ENCODE measurements around the gene ALOX5.
"Not testable (repeated sequence)": the region's sequence is repeated elsewhere in the genome, so short reads cannot be mapped to it uniquely, and the experiment has no call there.

The ALOX5 gene

GRCh38 chr10:45386657-45387056, 12.6 kb downstream of the ALOX5 start:
- H3K4me3 ChIP-seq: peak overlapping the region in 3 of 10 experiments; percentile 11 to 19 (median 14); a peak in 1 of 20 replicates
- peaks cover 0 to 56% (median 8%) of the 10 kb centered on the region in 10 experiments; a peak in 9 of 20 replicates for H3K4me1 ChIP-seq
- no peak overlapping the region for H3K9ac ChIP-seq
- peaks cover 0 to 63% (median 41%) of the 10 kb centered on the region in 11 experiments; a peak in 21 of 22 replicates for H4K20me1 ChIP-seq
- peaks cover 33 to 89% (median 63%) of the 10 kb centered on the region in 11 experiments for H3K9me3 ChIP-seq (replicated peaks in 1 of 11)
- TF ChIP-seq Cebpa-rat (IDR thresholded peaks at IDR 0.05): no peak
- H3K27ac ChIP-seq: no peak overlapping the region
- peaks cover 71 to 96% (median 91%) of the 10 kb centered on the region in 11 experiments for H3K36me3 ChIP-seq
- H3K4me2 ChIP-seq: peak overlapping the region in 1 of 11 experiments; percentile 16; a peak in 1 of 22 replicates
- no peaks in the 10 kb centered on the region for H3K27me3 ChIP-seq

GRCh38 chr10:45387096-45387893, 13.3 kb downstream of the ALOX5 start:
- TF ChIP-seq Cebpa-rat (IDR thresholded peaks at IDR 0.05): no peak
- H3K4me3 ChIP-seq: peak overlapping the region in 4 of 10 experiments; percentile 11 to 21 (median 16); a peak in 2 of 20 replicates
- H3K27ac ChIP-seq: no peak overlapping the region
- H3K4me2 ChIP-seq: peak overlapping the region in 1 of 11 experiments; percentile 16; a peak in 1 of 22 replicates
- H3K9me3 ChIP-seq (replicated peaks in 1 of 11): peaks cover 33 to 93% (median 67%) of the 10 kb centered on the region in 11 experiments
- no peaks in the 10 kb centered on the region for H3K27me3 ChIP-seq
- peaks cover 0 to 50% (median 8%) of the 10 kb centered on the region in 10 experiments; a peak in 9 of 20 replicates for H3K4me1 ChIP-seq
- no peak overlapping the region for H3K9ac ChIP-seq
- H4K20me1 ChIP-seq: peaks cover 0 to 57% (median 35%) of the 10 kb centered on the region in 11 experiments; a peak in 19 of 22 replicates
- H3K36me3 ChIP-seq: peaks cover 67 to 93% (median 89%) of the 10 kb centered on the region in 11 experiments

- peaks cover 0 to 33% (median 12%) of the 10 kb centered on the region in 11 experiments; a peak in 11 of 22 replicates for H4K20me1 ChIP-seq
- H3K36me3 ChIP-seq: peaks cover 47 to 88% (median 72%) of the 10 kb centered on the region in 11 experiments
- not testable (repeated sequence) for H3K4me3 ChIP-seq, H3K9ac ChIP-seq, H3K4me2 ChIP-seq, H3K27ac ChIP-seq, H3K27me3 ChIP-seq
- peaks cover 0 to 26% (median 0%) of the 10 kb centered on the region in 10 experiments; a peak in 5 of 20 replicates for H3K4me1 ChIP-seq
- H3K9me3 ChIP-seq (replicated peaks in 1 of 11): peaks cover 33 to 86% (median 82%) of the 10 kb centered on the region in 11 experiments
Observed at GRCh38 chr10:45389671-45390070, 15.7 kb downstream of the ALOX5 start.

- H3K27me3 ChIP-seq, H3K4me2 ChIP-seq, H3K9ac ChIP-seq, H3K27ac ChIP-seq, H3K4me3 ChIP-seq: not testable (repeated sequence)
- peaks cover 42 to 83% (median 79%) of the 10 kb centered on the region in 11 experiments for H3K9me3 ChIP-seq (replicated peaks in 1 of 11)
- H3K36me3 ChIP-seq: peaks cover 38 to 88% (median 68%) of the 10 kb centered on the region in 11 experiments
- peaks cover 0 to 19% (median 0%) of the 10 kb centered on the region in 10 experiments; a peak in 2 of 20 replicates for H3K4me1 ChIP-seq
- peaks cover 0 to 17% (median 0%) of the 10 kb centered on the region in 11 experiments; a peak in 4 of 22 replicates for H4K20me1 ChIP-seq
Observed at GRCh38 chr10:45391636-45392035, 17.6 kb downstream of the ALOX5 start.

- Histone ChIP-seq H3K36me3 (peaks cover 42 to 88% (median 70%) of the 10 kb centered on the region in 11 experiments; a peak in 21 of 22 replicates), H3K9me3 (replicated peaks in 1 of 11) (peaks cover 9 to 84% (median 72%) of the 10 kb centered on the region in 11 experiments; a peak in 20 of 22 replicates), H3K4me3 (0 out of 20 replicates have a peak overlapping the region, but pooled peaks of 1 of the 10 experiments have one; percentile 29), H3K27me3 (no peaks in the 10 kb centered on the region), H3K9ac (no peak overlapping the region), H4K20me1 (no peaks in the 10 kb centered on the region), H3K4me2 (peak overlapping the region in 2 of 11 experiments; percentile 9 to 48; a peak in 2 of 22 replicates), H3K4me1 (peaks cover 0 to 27% (median 6%) of the 10 kb centered on the region in 10 experiments; a peak in 11 of 20 replicates), H3K27ac (no peak overlapping the region)
- TF ChIP-seq Cebpa-rat (IDR thresholded peaks at IDR 0.05): no peak
Observed at GRCh38 chr10:45395554-45395953, 21.5 kb downstream of the ALOX5 start.

GRCh38 chr10:45398595-45398994, 24.6 kb downstream of the ALOX5 start:
- peaks cover 0 to 3% (median 0%) of the 10 kb centered on the region in 11 experiments; a peak in 2 of 22 replicates for H4K20me1 ChIP-seq
- no peak for TF ChIP-seq Cebpa-rat (IDR thresholded peaks at IDR 0.05)
- H3K36me3 ChIP-seq: peaks cover 51 to 98% (median 83%) of the 10 kb centered on the region in 11 experiments
- no peaks in the 10 kb centered on the region for H3K27me3 ChIP-seq
- peak overlapping the region in 3 of 11 experiments; percentile 26 to 47 (median 46); a peak in 4 of 22 replicates for H3K4me2 ChIP-seq
- H3K9ac ChIP-seq: no peak overlapping the region
- H3K4me1 ChIP-seq: peaks cover 14 to 58% (median 36%) of the 10 kb centered on the region in 10 experiments
- no peak overlapping the region for H3K4me3 ChIP-seq
- H3K27ac ChIP-seq: no peak overlapping the region
- H3K9me3 ChIP-seq (replicated peaks in 1 of 11): peaks cover 9 to 71% (median 61%) of the 10 kb centered on the region in 11 experiments; a peak in 20 of 22 replicates

- Histone ChIP-seq H3K27me3 (no peaks in the 10 kb centered on the region), H3K4me2 (peak overlapping the region in 4 of 11 experiments; percentile 3 to 47 (median 36); a peak in 5 of 22 replicates), H3K27ac (no peak overlapping the region), H3K9me3 (replicated peaks in 1 of 11) (peaks cover 9 to 66% (median 56%) of the 10 kb centered on the region in 11 experiments; a peak in 20 of 22 replicates), H3K9ac (no peak overlapping the region), H3K36me3 (peaks cover 51 to 93% (median 80%) of the 10 kb centered on the region in 11 experiments), H3K4me3 (no peak overlapping the region), H4K20me1 (peaks cover 0 to 6% (median 0%) of the 10 kb centered on the region in 11 experiments; a peak in 2 of 22 replicates), H3K4me1 (peaks cover 20 to 61% (median 41%) of the 10 kb centered on the region in 10 experiments)
- no peak for TF ChIP-seq Cebpa-rat (IDR thresholded peaks at IDR 0.05)
Observed at GRCh38 chr10:45399113-45399512, 25.1 kb downstream of the ALOX5 start.

- Histone ChIP-seq H3K27ac (peak overlapping the region in 10 of 11 experiments; percentile 57 to 82 (median 70); a peak in 21 of 22 replicates), H3K9me3 (replicated peaks in 1 of 11) (peaks cover 0 to 32% (median 27%) of the 10 kb centered on the region in 11 experiments; a peak in 16 of 22 replicates), H4K20me1 (peaks cover 0 to 6% (median 0%) of the 10 kb centered on the region in 11 experiments; a peak in 3 of 22 replicates), H3K27me3 (no peaks in the 10 kb centered on the region), H3K36me3 (peaks cover 25 to 93% (median 82%) of the 10 kb centered on the region in 11 experiments), H3K4me1 (peaks cover 29 to 100% (median 80%) of the 10 kb centered on the region in 10 experiments), H3K4me3 (peak overlapping the region in 3 of 10 experiments; percentile 6 to 33 (median 6); a peak in 3 of 20 replicates), H3K4me2 (peak overlapping the region; percentile 69 to 95 (median 85)), H3K9ac (peak overlapping the region in 5 of 11 experiments; percentile 22 to 66 (median 60); a peak in 9 of 22 replicates)
- TF ChIP-seq Cebpa-rat (IDR thresholded peaks at IDR 0.05): no peak
Observed at GRCh38 chr10:45403151-45403550, 29.1 kb downstream of the ALOX5 start.

All from BLaER1 treated with 17β-estradiol and CSF1 and Interleukin-3, amounts not matched to agents 10 nM and 100 nM (cell line).